ENCODE data around the gene TMEFF1.

GRCh38 chr9:100580257-100580656, 107.3 kb downstream of the TMEFF1 start:
- TF ChIP-seq, protein P1, sequence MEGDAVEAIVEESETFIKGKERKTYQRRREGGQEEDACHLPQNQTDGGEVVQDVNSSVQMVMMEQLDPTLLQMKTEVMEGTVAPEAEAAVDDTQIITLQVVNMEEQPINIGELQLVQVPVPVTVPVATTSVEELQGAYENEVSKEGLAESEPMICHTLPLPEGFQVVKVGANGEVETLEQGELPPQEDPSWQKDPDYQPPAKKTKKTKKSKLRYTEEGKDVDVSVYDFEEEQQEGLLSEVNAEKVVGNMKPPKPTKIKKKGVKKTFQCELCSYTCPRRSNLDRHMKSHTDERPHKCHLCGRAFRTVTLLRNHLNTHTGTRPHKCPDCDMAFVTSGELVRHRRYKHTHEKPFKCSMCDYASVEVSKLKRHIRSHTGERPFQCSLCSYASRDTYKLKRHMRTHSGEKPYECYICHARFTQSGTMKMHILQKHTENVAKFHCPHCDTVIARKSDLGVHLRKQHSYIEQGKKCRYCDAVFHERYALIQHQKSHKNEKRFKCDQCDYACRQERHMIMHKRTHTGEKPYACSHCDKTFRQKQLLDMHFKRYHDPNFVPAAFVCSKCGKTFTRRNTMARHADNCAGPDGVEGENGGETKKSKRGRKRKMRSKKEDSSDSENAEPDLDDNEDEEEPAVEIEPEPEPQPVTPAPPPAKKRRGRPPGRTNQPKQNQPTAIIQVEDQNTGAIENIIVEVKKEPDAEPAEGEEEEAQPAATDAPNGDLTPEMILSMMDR (IDR thresholded peaks at IDR 0.05): no peak
- no peak for TF ChIP-seq POLR2A (IDR thresholded peaks at IDR 0.05)
